ENCODE data around the gene SLC29A1. TPM values are rescaled to one million over a fixed set of nuclear protein-coding genes. Genes with fewer than 3 reads are reported as not detected.

Gene SLC29A1
- total and polyA plus RNA-seq, 9 of the 15 experiments (the other 6 are each of a cell fraction or from before 2014, with no cell fraction given): 18.9 to 170 (median 57.7) TPM

- CTCF ChIA-PET (ENCODE audit: low intra/inter-chr PET ratio): interaction anchor here (0.8 to 2.6 kb wide), 2 partner anchors 66 to 514 kb away, joined by 4 to 20 read pairs; no protein-coding TSS in a partner anchor
- intact Hi-C loops (cut with micrococcal nuclease) (loop anchor here (1.0 to 2.0 kb wide), 2 partner anchors 18 to 67 kb away; no protein-coding TSS in a partner anchor), in situ Hi-C loops (cut with MboI) (loop anchor here (5.0 kb wide), 1 partner anchor 67 kb away; no protein-coding TSS in a partner anchor)
- no peak for ATAC-seq
- H3K36me3 ChIP-seq (ENCODE audit: control insufficient read depth, insufficient read depth, low read length): peaks cover 13% of the 10 kb centered on the region; the same call in 1 of the 3 replicates
- no peak overlapping the region for H3K27ac ChIP-seq (ENCODE audit: extremely low read depth, low read depth, low read length)
- POLR2A ChIA-PET: interaction anchor here (6.0 kb wide), 1 partner anchor 8 kb away, joined by 90 read pairs; the partner anchor contains the start of gene HSP90AB1
- no peaks in the 10 kb centered on the region for H3K27me3 ChIP-seq (ENCODE audit: control insufficient read depth in 2 of 2, insufficient read depth in 2 of 2, low read length in 2 of 2)
- peaks cover 16 to 19% of the 10 kb centered on the region in 2 experiments; a peak in 4 of 5 replicates for H3K4me1 ChIP-seq (replicated peaks in 1 of 2; ENCODE audit: control insufficient read depth in 2 of 2, insufficient read depth in 2 of 2, low read length in 2 of 2)
- no peak overlapping the region for H3K4me3 ChIP-seq
- H3K4me2 ChIP-seq (ENCODE audit: insufficient read depth, low read length): peak overlapping the region; percentile 88; the same call in 1 of the 2 replicates
- FAIRE-seq: no peak
- no peaks in the 10 kb centered on the region for H3K9me1 ChIP-seq (ENCODE audit: control insufficient read depth, insufficient read depth, low read length)
- TF ChIP-seq POLR2A (conservative IDR thresholded peaks at IDR 0.05) (peak; percentile 35; the same call in 1 of the 2 replicates), CBFB (CRISPR knock-in tag; IDR thresholded peaks at IDR 0.05) (no peak), SP1 (CRISPR knock-in tag; IDR thresholded peaks at IDR 0.05) (0 out of 2 replicates have a peak, but pooled peaks have one; percentile 28), ZNF174 (CRISPR knock-in tag; IDR thresholded peaks at IDR 0.05) (no peak)
- WGBS (ENCODE audit: insufficient coverage, low coverage, missing lambda C conversion rate): 43% methylated on average over 7 of the region's 7 CpGs
- H2AFZ ChIP-seq (ENCODE audit: low read depth, low read length): peak overlapping the region; percentile 94
- H3K9me3 ChIP-seq (replicated peaks; ENCODE audit: control insufficient read depth, insufficient read depth, low read depth, low read length): no peaks in the 10 kb centered on the region
- BruUV-seq (replicated peaks): no TSS peak
- no peaks in the 10 kb centered on the region for H3K79me2 ChIP-seq (ENCODE audit: control insufficient read depth, insufficient read depth, low read length)
- no peak overlapping the region; a peak in 1 of 4 replicates for H3K9ac ChIP-seq (ENCODE audit: insufficient read depth in 1 of 2, low read depth in 2 of 2, low read length in 2 of 2)
- H4K20me1 ChIP-seq (replicated peaks; ENCODE audit: control insufficient read depth, insufficient read depth, low read length): no peaks in the 10 kb centered on the region
- DNase-seq (ENCODE audit: extremely low read depth in 1 of 4, low spot score in 3 of 4): no peak
Observed at GRCh38 chr6:44238687-44239350, 15.4 kb downstream of the SLC29A1 start.

- Histone ChIP-seq H3K27ac (ENCODE audit: extremely low read depth, low read depth, low read length) (no peak overlapping the region), H3K27me3 (ENCODE audit: control insufficient read depth in 2 of 2, insufficient read depth in 2 of 2, low read length in 2 of 2) (no peaks in the 10 kb centered on the region), H3K4me1 (replicated peaks in 1 of 2; ENCODE audit: control insufficient read depth in 2 of 2, insufficient read depth in 2 of 2, low read length in 2 of 2) (peaks cover 9 to 17% of the 10 kb centered on the region in 2 experiments; a peak in 4 of 5 replicates), H3K9me1 (ENCODE audit: control insufficient read depth, insufficient read depth, low read length) (no peaks in the 10 kb centered on the region), H3K4me3 (no peak overlapping the region), H3K9ac (ENCODE audit: insufficient read depth in 1 of 2, low read depth in 2 of 2, low read length in 2 of 2) (no peak overlapping the region), H4K20me1 (replicated peaks; ENCODE audit: control insufficient read depth, insufficient read depth, low read length) (peaks cover 14% of the 10 kb centered on the region), H3K4me2 (ENCODE audit: insufficient read depth, low read length) (no peak overlapping the region), H2AFZ (ENCODE audit: low read depth, low read length) (no peak overlapping the region), H3K36me3 (ENCODE audit: control insufficient read depth, insufficient read depth, low read length) (peaks cover 14% of the 10 kb centered on the region), H3K79me2 (ENCODE audit: control insufficient read depth, insufficient read depth, low read length) (peaks cover 19% of the 10 kb centered on the region), H3K9me3 (replicated peaks; ENCODE audit: control insufficient read depth, insufficient read depth, low read depth, low read length) (no peaks in the 10 kb centered on the region)
- POLR2A ChIA-PET: interaction anchor here (0.6 to 7.4 kb wide), 5 partner anchors 13 to 473 kb away, joined by 3 to 144 read pairs (median 8); partner anchors contain the start of gene SLC35B2
- in situ Hi-C loops (cut with MboI) (no loop called here), intact Hi-C loops (cut with micrococcal nuclease) (no loop called here)
- WGBS (ENCODE audit: insufficient coverage, low coverage, missing lambda C conversion rate): 89% methylated on average over 7 of the region's 7 CpGs
- BruUV-seq (replicated peaks): no TSS peak
- no peak for FAIRE-seq
- ATAC-seq: no peak
- CTCF ChIA-PET (ENCODE audit: low intra/inter-chr PET ratio): no interaction called here
- no peak for DNase-seq (ENCODE audit: extremely low read depth in 1 of 4, low spot score in 3 of 4)
- no peak for TF ChIP-seq MEF2D (tag; conservative IDR thresholded peaks at IDR 0.05; ENCODE audit: low read depth)
- TF ChIP-seq ZNF780A (CRISPR knock-in tag; IDR thresholded peaks at IDR 0.05): no peak
- TF ChIP-seq NELFE (IDR thresholded peaks at IDR 0.05; ENCODE audit: insufficient read depth, insufficient read length): no peak
- TF ChIP-seq STAT5A (IDR thresholded peaks at IDR 0.05; ENCODE audit: borderline replicate concordance, low read length): no peak
- TF ChIP-seq THRB (CRISPR knock-in tag; conservative IDR thresholded peaks at IDR 0.05): no peak
- TF ChIP-seq RBFOX2 (IDR thresholded peaks at IDR 0.05; ENCODE audit: low read depth, low read length): no peak
- TF ChIP-seq ETS1 (conservative IDR thresholded peaks at IDR 0.05; ENCODE audit: control insufficient read depth, low read depth, low read length): no peak
- TF ChIP-seq ZNF79 (CRISPR knock-in tag; IDR thresholded peaks at IDR 0.05; ENCODE audit: low read depth): no peak
Observed at GRCh38 chr6:44243345-44243744, 19.9 kb downstream of the SLC29A1 start.
